Endothelial cell (in vitro differentiated cells): Measurements from ENCODE around the gene VAV2. TPM values are rescaled to one million over a fixed set of nuclear protein-coding genes. Genes with fewer than 3 reads are reported as not detected.

Experiments
- DNase-seq: peaks from one replicate; pipeline ENCODE4 v3.0.0; 2021; ENCODE audit warnings: low spot score
- H3K27ac Mint-ChIP-seq: one replicate; pipeline ENCODE4 v1.8.0; 2021; ENCODE audit warnings: mixed read lengths, inconsistent platforms; ENCODE audit not compliant: unreplicated experiment
- H3K27me3 Mint-ChIP-seq: one replicate; pipeline ENCODE4 v1.8.0; 2021; ENCODE audit warnings: mild to moderate bottlenecking, moderate library complexity, mixed read lengths, inconsistent platforms; ENCODE audit not compliant: unreplicated experiment
- H3K36me3 Mint-ChIP-seq: one replicate; pipeline ENCODE4 v1.8.0; 2021; ENCODE audit warnings: mild to moderate bottlenecking, low read depth, mixed read lengths, inconsistent platforms; ENCODE audit not compliant: unreplicated experiment
- H3K4me1 Mint-ChIP-seq: one replicate; pipeline ENCODE4 v1.8.0; 2021; ENCODE audit warnings: mild to moderate bottlenecking, mixed read lengths, inconsistent platforms; ENCODE audit not compliant: unreplicated experiment
- H3K4me3 Mint-ChIP-seq: one replicate; pipeline ENCODE4 v1.8.0; 2021; ENCODE audit warnings: mild to moderate bottlenecking, mixed read lengths, inconsistent platforms; ENCODE audit not compliant: unreplicated experiment
- H3K9me3 Mint-ChIP-seq: one replicate; pipeline ENCODE4 v1.8.0; 2021; ENCODE audit warnings: mixed read lengths, inconsistent platforms; ENCODE audit not compliant: unreplicated experiment
- total RNA-seq: library from RNA; stranded (reverse); fragmentation: NEBNext Ultra II Directional; extraction: Animal tissue kit (Norgen Biotek cat#: 25700); gene quantifications from one replicate; pipeline ENCODE4 v1.2.1, GENCODE V29; 2021; ENCODE audit not compliant: unreplicated experiment
- TF ChIP-seq, protein P1 (sequence below): fragments of 200-600 bp; sonication (generic); IDR thresholded peaks from one replicate; pipeline ENCODE4 v1.5.0; 2021; ENCODE audit warnings: antibody characterized with exemption; ENCODE audit not compliant: unreplicated experiment

VAV2 gene
- total RNA-seq, 1 donor from 2014 or later, result 27.2 TPM

DNA sequence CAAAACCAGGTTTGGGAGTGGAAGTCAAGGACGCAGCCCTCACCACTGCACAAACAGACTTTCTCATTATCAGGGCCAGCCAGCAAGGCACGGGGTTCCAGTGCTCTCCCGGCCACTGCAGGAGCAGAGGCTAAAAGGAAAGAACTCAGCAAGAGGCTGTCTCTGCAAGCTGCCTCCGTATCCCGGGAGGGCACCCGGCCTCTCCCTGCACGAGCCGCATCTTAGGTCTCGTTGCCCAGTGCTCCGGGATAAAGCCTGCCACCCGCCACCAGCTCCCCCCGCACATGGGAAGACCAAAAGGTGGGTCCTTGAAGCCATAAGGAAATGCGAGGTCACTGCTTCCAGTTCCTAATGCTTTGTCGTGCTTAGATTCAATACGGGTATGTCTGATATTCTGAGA is 136.8 kb downstream of the VAV2 start:
- peaks cover 10% of the 10 kb centered on the region for H3K36me3 Mint-ChIP-seq
- DNase-seq, result no peak
- no peak overlapping the region for H3K27ac Mint-ChIP-seq
- TF ChIP-seq, protein P1, sequence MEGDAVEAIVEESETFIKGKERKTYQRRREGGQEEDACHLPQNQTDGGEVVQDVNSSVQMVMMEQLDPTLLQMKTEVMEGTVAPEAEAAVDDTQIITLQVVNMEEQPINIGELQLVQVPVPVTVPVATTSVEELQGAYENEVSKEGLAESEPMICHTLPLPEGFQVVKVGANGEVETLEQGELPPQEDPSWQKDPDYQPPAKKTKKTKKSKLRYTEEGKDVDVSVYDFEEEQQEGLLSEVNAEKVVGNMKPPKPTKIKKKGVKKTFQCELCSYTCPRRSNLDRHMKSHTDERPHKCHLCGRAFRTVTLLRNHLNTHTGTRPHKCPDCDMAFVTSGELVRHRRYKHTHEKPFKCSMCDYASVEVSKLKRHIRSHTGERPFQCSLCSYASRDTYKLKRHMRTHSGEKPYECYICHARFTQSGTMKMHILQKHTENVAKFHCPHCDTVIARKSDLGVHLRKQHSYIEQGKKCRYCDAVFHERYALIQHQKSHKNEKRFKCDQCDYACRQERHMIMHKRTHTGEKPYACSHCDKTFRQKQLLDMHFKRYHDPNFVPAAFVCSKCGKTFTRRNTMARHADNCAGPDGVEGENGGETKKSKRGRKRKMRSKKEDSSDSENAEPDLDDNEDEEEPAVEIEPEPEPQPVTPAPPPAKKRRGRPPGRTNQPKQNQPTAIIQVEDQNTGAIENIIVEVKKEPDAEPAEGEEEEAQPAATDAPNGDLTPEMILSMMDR, result no peak
- H3K27me3 Mint-ChIP-seq, result peaks cover 16% of the 10 kb centered on the region
- H3K9me3 Mint-ChIP-seq, result no peaks in the 10 kb centered on the region
- H3K4me3 Mint-ChIP-seq, result no peak overlapping the region
- peaks cover 10% of the 10 kb centered on the region for H3K4me1 Mint-ChIP-seq

DNA sequence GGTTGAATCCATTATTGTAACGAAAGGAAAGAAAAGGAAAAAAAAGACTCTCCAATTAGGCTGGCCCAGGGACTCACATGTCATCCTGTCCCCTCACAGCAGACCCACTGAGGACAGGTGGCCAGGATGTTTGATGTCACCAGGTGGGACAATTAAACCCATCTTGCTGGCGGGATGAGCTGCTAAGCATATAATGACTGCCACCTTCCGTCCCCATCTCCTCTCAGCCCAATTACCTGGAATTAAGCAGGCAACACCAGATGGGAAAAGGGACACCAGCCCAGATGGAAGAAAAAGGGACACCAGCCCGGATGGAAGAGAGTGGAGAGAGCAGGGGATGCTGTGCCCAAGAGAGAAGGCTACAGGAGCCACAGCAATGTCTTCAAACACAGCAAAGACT is 137.4 kb downstream of the VAV2 start:
- no peak overlapping the region for H3K4me3 Mint-ChIP-seq
- H3K27me3 Mint-ChIP-seq, result peaks cover 16% of the 10 kb centered on the region
- peaks cover 10% of the 10 kb centered on the region for H3K4me1 Mint-ChIP-seq
- DNase-seq, result no peak
- H3K27ac Mint-ChIP-seq, result no peak overlapping the region
- no peaks in the 10 kb centered on the region for H3K9me3 Mint-ChIP-seq
- H3K36me3 Mint-ChIP-seq, result peaks cover 8% of the 10 kb centered on the region
- TF ChIP-seq, protein P1, result no peak

DNA sequence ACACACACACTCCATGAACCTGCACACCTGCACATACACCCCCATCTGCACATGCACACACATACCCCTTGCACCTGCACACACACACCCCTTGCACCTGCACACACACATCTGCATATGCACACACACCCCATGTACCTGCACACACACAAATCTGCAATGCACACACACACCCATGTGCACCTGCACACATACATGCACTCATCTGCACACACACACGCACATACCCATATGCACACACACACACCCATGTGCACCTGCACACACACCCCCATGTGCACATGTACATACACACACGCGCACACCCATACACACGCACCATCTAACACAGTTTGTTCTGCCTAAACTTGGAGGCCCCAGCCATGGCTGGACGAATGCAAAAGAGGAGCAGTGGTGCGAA is 138.1 kb downstream of the VAV2 start:
- peaks cover 10% of the 10 kb centered on the region for H3K4me1 Mint-ChIP-seq
- no peak for DNase-seq
- peaks cover 18% of the 10 kb centered on the region for H3K27me3 Mint-ChIP-seq
- H3K9me3 Mint-ChIP-seq, result no peaks in the 10 kb centered on the region
- TF ChIP-seq, protein P1, result no peak
- no peak overlapping the region for H3K27ac Mint-ChIP-seq
- H3K36me3 Mint-ChIP-seq, result peaks cover 8% of the 10 kb centered on the region
- no peak overlapping the region for H3K4me3 Mint-ChIP-seq

DNA sequence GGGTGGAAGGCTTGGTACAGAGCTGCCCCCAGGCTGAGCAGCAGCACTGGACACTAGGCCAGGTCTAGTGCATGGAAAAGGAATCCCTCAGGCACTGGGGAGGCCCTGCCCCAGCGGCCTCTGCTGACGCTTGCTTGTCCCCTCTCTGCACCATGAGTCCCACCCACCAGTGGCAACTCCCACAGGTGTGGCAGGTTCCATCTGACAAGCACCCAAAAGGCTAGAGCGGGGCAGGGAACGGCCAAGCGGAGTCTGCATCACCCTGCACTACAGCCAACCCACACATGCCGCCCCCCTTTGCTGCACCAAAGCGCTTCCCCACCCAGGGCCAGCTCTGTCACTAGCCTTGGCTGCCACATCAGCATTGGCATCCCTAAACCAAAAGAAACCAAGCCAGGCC is 138.8 kb downstream of the VAV2 start:
- H3K27me3 Mint-ChIP-seq, result peaks cover 18% of the 10 kb centered on the region
- no peak overlapping the region for H3K4me3 Mint-ChIP-seq
- H3K27ac Mint-ChIP-seq, result no peak overlapping the region
- no peaks in the 10 kb centered on the region for H3K9me3 Mint-ChIP-seq
- peaks cover 8% of the 10 kb centered on the region for H3K36me3 Mint-ChIP-seq
- TF ChIP-seq, protein P1, result no peak
- H3K4me1 Mint-ChIP-seq, result peaks cover 10% of the 10 kb centered on the region
- DNase-seq, result no peak

DNA sequence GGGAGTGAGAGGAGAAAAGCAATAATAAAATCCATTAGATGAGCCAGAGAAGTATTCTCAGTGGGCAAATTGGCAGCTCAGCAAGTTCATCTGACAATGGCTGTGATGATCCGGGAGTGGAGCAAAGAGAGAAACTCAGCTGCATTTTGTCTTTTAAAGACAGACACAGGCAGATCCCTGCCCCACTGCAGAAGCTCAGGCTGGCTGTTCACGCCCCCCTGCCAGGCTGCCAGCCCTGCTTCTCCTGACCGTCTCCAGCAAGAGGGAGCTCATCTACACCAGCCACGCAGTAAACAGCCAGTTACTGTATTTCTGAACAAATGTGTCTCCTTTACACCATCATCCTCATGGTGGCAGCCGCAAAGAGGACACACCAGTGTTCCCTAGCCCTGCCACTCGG is 139.7 kb downstream of the VAV2 start:
- Mint-ChIP-seq H3K27ac (no peak overlapping the region), H3K4me3 (peak overlapping the region; percentile 75), H3K4me1 (peaks cover 10% of the 10 kb centered on the region), H3K9me3 (no peaks in the 10 kb centered on the region), H3K36me3 (peaks cover 8% of the 10 kb centered on the region), H3K27me3 (peaks cover 12% of the 10 kb centered on the region)
- TF ChIP-seq, protein P1, result no peak
- no peak for DNase-seq
